ENCODE results near the gene FYB1. TPM values are rescaled to one million over a fixed set of nuclear protein-coding genes. Genes with fewer than 3 reads are reported as not detected.

Gene FYB1
- total and polyA plus RNA-seq, 8 donors, result 2.0 to 22.9 (median 4.2) TPM

DNA sequence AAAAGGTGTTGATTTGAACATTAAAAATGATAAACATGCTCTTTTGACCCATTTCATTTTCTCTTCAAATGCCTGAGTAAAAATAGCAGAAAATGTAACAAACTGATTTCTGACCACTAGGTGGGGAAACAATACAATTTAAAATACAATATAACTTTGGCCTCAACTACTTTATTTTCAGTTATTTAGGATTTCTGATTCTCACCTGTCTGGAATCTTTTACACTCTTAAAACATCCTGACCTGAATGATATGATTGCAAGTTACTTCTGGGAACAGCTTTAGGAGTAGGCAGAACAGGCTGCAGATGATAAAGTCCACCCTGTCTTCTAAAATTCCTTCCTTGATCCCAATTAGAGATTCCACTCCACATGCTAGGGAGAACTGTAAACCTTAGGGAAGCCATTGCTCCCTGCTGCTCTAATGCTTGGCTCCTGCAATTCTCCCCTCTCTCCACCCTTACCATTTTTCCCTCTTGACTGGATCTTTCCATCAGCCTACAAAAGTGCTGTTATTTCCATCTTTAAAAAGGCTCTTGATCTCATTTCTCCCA is 70.3 kb downstream of the FYB1 start:
- Histone ChIP-seq H3K27ac (no peak overlapping the region), H3K9me3 (no peaks in the 10 kb centered on the region), H3K4me1 (peaks cover 0 to 4% (median 0%) of the 10 kb centered on the region in 4 donors), H3K36me3 (no peaks in the 10 kb centered on the region), H3K27me3 (no peaks in the 10 kb centered on the region), H3K4me3 (no peak overlapping the region)
- peak in 1 of 2 donors; percentile 24 for DNase-seq
- intact Hi-C loops (cut with DNase I; ENCODE audit: low total_unique reads), result no loop called here
- TF ChIP-seq, protein P1, sequence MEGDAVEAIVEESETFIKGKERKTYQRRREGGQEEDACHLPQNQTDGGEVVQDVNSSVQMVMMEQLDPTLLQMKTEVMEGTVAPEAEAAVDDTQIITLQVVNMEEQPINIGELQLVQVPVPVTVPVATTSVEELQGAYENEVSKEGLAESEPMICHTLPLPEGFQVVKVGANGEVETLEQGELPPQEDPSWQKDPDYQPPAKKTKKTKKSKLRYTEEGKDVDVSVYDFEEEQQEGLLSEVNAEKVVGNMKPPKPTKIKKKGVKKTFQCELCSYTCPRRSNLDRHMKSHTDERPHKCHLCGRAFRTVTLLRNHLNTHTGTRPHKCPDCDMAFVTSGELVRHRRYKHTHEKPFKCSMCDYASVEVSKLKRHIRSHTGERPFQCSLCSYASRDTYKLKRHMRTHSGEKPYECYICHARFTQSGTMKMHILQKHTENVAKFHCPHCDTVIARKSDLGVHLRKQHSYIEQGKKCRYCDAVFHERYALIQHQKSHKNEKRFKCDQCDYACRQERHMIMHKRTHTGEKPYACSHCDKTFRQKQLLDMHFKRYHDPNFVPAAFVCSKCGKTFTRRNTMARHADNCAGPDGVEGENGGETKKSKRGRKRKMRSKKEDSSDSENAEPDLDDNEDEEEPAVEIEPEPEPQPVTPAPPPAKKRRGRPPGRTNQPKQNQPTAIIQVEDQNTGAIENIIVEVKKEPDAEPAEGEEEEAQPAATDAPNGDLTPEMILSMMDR (IDR thresholded peaks at IDR 0.05), result peak in 3 of 7 experiments; percentile 8 to 36 (median 20)
- TF ChIP-seq EP300 (IDR thresholded peaks at IDR 0.05), result no peak

GRCh38 chr5:39146831-39147540 is 72.4 kb downstream of the FYB1 start:
- Histone ChIP-seq H3K4me3 (no peak overlapping the region), H3K27me3 (no peaks in the 10 kb centered on the region), H3K4me1 (peaks cover 0 to 4% (median 0%) of the 10 kb centered on the region in 4 donors), H3K27ac (no peak overlapping the region), H3K36me3 (no peaks in the 10 kb centered on the region), H3K9me3 (no peaks in the 10 kb centered on the region)
- TF ChIP-seq, protein P1 (IDR thresholded peaks at IDR 0.05), result no peak
- no peak for TF ChIP-seq POLR2AphosphoS5 (IDR thresholded peaks at IDR 0.05)
- intact Hi-C loops (cut with DNase I; ENCODE audit: low total_unique reads), result no loop called here
- WGBS, 5 donors, result 53 to 70% (median 59%) methylated on average over 4 of the region's 4 CpGs
- DNase-seq, result no peak

- Histone ChIP-seq H3K4me3 (no peak overlapping the region), H3K9me3 (no peaks in the 10 kb centered on the region), H3K27me3 (no peaks in the 10 kb centered on the region), H3K4me1 (no peaks in the 10 kb centered on the region), H3K36me3 (no peaks in the 10 kb centered on the region), H3K27ac (no peak overlapping the region)
- DNase-seq, result no peak
- WGBS, 5 donors, result 87 to 95% (median 94%) methylated on average over 3 of the region's 3 CpGs
- TF ChIP-seq, protein P1 (IDR thresholded peaks at IDR 0.05), result no peak
- no peak for TF ChIP-seq POLR2A (IDR thresholded peaks at IDR 0.05)
- intact Hi-C loops (cut with DNase I; ENCODE audit: low total_unique reads), result no loop called here
Observed at GRCh38 chr5:39143151-39143860, 76.1 kb downstream of the FYB1 start.

DNA sequence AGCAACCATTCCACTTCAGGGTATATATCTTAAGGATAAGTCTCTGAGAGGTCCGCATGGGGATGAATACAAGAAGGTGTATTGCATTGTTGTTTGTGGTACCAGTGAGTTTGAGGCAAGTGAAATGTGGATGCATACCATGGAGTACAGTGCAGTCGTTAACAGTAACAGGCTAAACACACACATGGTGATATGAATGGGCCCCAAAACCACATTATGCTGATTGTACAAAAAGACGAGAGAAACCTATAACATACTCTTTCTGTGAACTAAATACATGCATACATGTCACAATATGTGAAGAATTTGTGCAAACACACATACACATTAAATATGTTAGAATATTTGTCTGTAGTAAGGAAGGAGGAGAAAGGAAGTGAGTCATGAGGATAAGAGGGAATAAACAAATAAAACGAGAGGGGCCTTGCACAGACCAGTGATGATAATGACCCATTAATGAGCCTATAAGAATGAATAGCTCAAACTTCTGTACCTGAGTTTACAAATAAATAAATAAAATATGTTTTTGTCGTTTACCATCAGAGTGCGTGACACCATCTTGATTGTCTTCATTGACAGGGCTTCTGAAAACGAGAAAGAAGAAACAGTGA is 78.7 kb downstream of the FYB1 start:
- no peak overlapping the region for H3K27ac ChIP-seq
- TF ChIP-seq, protein P1 (IDR thresholded peaks at IDR 0.05), result no peak
- TF ChIP-seq POLR2A (IDR thresholded peaks at IDR 0.05) (no peak), POLR2AphosphoS5 (IDR thresholded peaks at IDR 0.05) (no peak), EP300 (IDR thresholded peaks at IDR 0.05) (no peak)
- H3K9me3 ChIP-seq, result no peaks in the 10 kb centered on the region
- H3K27me3 ChIP-seq, result no peaks in the 10 kb centered on the region
- no peak for DNase-seq
- intact Hi-C loops (cut with DNase I; ENCODE audit: low total_unique reads), result no loop called here
- 80 to 88% (median 85%) methylated on average over 7 of the region's 7 CpGs for WGBS, 5 donors
- no peaks in the 10 kb centered on the region for H3K4me1 ChIP-seq
- H3K36me3 ChIP-seq, result no peaks in the 10 kb centered on the region
- H3K4me3 ChIP-seq, result no peak overlapping the region

Data from stomach (tissue), 9 donors.